ENCODE data around the gene PRDM15. TPM values are rescaled to one million over a fixed set of nuclear protein-coding genes. Genes with fewer than 3 reads are reported as not detected.

The PRDM15 gene
- total RNA-seq, 1 donor from 2014 or later, result 4.9 TPM

DNA sequence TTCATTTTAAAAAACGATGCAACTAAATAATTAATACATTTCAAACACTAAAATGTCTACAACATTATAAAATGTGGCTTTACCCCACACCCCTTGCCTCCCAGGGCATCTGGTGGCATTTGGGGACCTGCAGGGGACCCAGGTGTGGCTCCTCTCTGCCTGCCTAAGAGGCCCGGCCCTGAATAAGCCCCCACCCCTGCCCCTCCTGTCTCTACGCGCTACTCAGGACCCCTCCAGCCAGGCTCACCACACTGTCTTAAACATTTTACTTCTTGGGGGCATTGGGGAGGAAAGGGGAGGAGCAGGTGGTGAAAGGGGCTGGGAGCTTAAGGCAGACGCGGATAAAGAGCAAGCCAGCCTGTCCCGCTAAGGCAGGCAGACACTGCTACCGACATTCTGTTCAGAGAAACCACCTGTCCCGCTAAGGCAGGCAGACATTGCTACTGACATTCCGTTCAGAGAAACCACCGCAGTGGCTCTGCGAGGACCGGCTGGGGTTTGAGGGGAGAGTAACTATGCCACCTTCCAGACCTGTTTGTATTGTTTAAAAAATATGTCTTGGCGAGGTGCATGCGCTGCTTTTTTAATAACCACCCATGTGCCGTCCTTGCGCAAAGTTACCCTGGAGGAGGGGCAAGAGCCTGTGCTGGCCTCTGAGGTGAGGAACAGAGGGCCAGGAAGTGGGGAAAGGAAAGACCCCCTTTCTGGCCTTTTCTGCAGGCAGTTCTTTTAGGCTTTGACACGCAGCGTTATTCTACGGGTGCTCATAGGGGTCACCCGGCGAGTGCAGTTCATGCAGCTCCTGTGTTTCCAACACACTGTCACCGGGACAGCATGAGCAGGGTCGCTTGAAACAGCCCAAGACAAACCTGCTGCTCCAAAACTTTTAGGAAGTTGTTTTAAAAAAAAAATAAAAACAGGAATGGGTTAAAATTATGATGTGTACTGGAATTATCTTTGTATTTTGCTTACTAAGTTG is 61.0 kb downstream of the PRDM15 start:
- TF ChIP-seq, protein P1, sequence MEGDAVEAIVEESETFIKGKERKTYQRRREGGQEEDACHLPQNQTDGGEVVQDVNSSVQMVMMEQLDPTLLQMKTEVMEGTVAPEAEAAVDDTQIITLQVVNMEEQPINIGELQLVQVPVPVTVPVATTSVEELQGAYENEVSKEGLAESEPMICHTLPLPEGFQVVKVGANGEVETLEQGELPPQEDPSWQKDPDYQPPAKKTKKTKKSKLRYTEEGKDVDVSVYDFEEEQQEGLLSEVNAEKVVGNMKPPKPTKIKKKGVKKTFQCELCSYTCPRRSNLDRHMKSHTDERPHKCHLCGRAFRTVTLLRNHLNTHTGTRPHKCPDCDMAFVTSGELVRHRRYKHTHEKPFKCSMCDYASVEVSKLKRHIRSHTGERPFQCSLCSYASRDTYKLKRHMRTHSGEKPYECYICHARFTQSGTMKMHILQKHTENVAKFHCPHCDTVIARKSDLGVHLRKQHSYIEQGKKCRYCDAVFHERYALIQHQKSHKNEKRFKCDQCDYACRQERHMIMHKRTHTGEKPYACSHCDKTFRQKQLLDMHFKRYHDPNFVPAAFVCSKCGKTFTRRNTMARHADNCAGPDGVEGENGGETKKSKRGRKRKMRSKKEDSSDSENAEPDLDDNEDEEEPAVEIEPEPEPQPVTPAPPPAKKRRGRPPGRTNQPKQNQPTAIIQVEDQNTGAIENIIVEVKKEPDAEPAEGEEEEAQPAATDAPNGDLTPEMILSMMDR (conservative IDR thresholded peaks at IDR 0.05; ENCODE audit: low read depth, low read length), result no peak
- no peak overlapping the region for H3K4me3 ChIP-seq (ENCODE audit: low read depth, low read length)
- DNase-seq (ENCODE audit: low read depth), result no peak

DNA sequence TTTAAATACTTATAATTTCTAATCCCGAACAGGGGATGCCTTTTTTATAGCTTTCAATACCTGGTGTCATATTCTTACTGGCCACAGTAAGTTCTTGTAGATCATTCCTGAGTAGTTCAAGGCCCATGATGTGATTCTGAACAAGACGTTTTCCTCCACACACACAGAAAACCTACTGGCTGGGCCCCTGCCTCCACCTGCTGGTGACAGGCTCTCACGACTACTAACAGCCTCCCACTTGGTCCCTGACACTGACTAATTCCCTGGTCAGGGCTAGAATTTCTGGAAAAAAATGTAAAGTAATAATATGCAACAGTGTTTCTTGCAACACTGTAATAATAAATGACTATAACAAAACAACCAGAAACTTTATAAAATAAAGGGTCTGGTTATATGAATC is 61.9 kb downstream of the PRDM15 start:
- no peak for DNase-seq (ENCODE audit: low read depth)
- no peak overlapping the region for H3K4me3 ChIP-seq (ENCODE audit: low read depth, low read length)
- TF ChIP-seq, protein P1 (conservative IDR thresholded peaks at IDR 0.05; ENCODE audit: low read depth, low read length), result peak; percentile 87

DNA sequence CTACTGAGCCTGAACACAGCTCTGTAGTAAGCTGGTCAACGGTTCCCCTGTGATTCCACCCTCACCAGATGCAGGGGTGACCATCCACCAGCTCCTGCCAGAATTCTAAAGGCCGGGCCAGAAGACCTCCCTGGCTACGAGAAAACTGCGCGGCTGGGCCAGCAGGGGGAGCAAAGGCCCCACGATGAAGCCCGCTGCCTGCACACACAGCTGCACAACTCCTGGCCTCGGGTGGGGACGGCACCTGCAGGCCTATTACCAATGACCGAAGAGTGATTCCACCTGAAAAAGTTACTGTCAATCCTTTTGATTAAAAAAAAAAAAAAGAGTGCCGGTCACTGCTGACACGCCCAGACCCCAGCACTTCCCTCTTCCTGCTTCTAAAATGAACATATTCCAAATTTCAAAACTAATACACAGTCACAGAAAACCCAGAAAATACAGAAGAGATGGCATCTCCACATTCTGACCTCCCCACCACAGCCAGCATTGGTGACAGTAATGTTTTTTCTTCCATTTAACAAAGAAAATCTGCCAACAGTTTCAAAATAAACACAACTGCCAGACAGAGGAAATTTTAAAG is 62.5 kb downstream of the PRDM15 start:
- TF ChIP-seq, protein P1 (conservative IDR thresholded peaks at IDR 0.05; ENCODE audit: low read depth, low read length), result peak; percentile 83
- no peak for DNase-seq (ENCODE audit: low read depth)
- no peak overlapping the region for H3K4me3 ChIP-seq (ENCODE audit: low read depth, low read length)

DNA sequence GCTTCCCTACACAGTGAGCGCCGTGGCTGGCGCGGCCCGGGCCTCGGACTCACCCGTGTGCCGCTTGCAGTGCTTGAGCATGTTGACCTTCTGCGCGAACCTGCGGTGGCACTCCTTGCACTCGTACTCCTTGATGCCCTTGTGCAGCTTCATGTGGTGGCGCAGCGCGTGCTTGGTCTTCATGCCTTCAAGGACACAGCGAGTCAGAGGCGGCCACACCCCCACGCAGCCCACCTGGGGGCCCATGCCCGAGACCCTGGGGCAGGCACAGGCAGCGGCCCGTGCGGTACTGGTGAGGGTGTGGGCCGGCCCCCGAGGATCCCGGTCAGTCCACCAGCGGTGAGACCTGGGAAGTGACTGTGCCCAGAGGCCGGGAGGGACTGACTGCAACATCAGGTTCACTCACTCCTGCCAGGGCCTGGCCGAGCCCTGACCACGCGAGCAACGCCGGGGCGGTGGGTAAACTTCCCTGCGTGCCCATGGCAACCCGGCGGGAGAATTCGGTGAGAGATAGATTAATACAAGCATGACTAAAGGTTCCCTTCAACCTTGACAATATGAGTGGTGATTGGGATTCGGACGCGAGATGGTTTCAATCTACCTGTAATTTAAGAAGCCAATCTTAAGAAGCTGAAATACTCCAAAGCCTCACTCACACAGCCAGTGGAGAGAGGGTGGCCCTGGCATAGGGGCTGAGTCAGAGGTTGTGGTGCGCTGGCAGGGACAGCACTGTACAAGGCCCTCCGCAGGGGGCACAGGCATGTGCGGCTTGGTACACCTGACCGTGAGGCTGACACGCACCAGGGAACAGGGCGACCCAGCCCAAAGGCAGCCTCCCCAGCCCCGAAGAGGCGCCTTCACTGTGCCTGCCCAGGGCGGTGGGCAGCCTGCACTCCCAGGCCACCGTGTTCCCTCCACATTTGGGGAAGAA is 63.2 kb downstream of the PRDM15 start:
- no peak overlapping the region for H3K4me3 ChIP-seq (ENCODE audit: low read depth, low read length)
- TF ChIP-seq, protein P1 (conservative IDR thresholded peaks at IDR 0.05; ENCODE audit: low read depth, low read length), result no peak
- no peak for DNase-seq (ENCODE audit: low read depth)

DNA sequence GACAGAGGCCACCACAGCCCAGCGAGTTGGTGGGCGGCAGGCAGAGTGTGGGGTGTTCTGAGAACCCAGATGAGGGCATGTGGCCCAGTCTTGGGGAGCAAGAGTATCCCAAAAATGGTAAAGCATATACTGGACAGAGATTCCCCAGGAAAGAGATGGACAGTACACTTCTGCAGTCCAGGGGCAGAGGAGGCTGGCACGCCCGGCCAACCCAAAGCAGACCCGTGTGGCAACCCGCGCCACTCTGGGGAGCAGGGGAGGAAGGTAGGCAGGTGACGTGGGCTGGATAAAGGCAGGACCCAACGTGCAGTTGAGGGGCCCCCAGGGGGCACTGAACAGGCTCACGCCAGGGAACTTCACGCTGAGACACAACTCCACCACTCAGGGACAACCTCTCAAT is 65.9 kb downstream of the PRDM15 start:
- DNase-seq (ENCODE audit: low read depth), result no peak
- TF ChIP-seq, protein P1 (conservative IDR thresholded peaks at IDR 0.05; ENCODE audit: low read depth, low read length), result no peak

DNA sequence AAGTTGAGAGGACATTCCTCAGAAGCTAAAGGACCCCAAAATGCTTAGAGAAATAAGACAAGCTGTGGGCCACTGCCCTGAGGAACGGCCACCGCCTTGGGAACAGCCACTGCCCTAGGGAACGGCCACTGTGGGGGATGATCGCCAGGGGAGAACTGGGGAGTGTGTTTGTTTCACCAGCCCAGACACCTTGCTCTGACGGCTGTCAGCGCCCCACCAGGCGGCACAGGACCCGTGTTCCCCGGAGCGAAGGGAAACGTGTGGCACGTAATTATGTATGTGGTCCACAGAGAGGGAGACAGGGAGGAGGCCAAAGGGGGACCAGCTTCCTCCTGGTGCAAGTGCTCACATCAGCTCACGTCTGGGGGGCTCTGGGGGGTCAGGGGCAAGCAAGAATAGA is 66.5 kb downstream of the PRDM15 start:
- TF ChIP-seq, protein P1 (conservative IDR thresholded peaks at IDR 0.05; ENCODE audit: low read depth, low read length), result no peak
- no peak overlapping the region for H3K4me3 ChIP-seq (ENCODE audit: low read depth, low read length)
- no peak for DNase-seq (ENCODE audit: low read depth)

More for the DNA sequence above, 65.9 kb downstream of the PRDM15 start:
- no peak overlapping the region for H3K4me3 ChIP-seq (ENCODE audit: low read depth, low read length)
